HG03439 (cell line): ENCODE data around the gene CLDN15.
A peak's percentile ranks its signal among the peaks of the same experiment; 100 is the strongest.
"Not testable (repeated sequence)": the region's sequence is repeated elsewhere in the genome, so short reads cannot be mapped to it uniquely, and the experiment has no call there.

Source experiments
- ATAC-seq: cut with Tn5 transposase; IDR thresholded peaks from one replicate; pipeline ENCODE4 v1.9.1; 2021; ENCODE audit warnings: mild to moderate bottlenecking, moderate library complexity; ENCODE audit not compliant: unreplicated experiment

The CLDN15 gene

GRCh38 chr7:101223528-101223927 lies 14.1 kb downstream of the CLDN15 start:
- ATAC-seq, result no peak

GRCh38 chr7:101222275-101222830 lies 15.2 kb downstream of the CLDN15 start:
- no peak for ATAC-seq

- ATAC-seq, result no peak
Observed at GRCh38 chr7:101220295-101220694, 17.3 kb downstream of the CLDN15 start.

- peak; percentile 15 for ATAC-seq
Observed at GRCh38 chr7:101218236-101219125, 19.1 kb downstream of the CLDN15 start.

GRCh38 chr7:101217388-101218235 lies 20.0 kb downstream of the CLDN15 start, which contains the start of the genes PLOD3 and ZNHIT1:
PLOD3 (minus strand) TSS chr7:101217581; CDS start chr7:101217274, 307 bp downstream.
ZNHIT1 (plus strand) TSS chr7:101218165; CDS start chr7:101218196, 31 bp downstream.
- peak; percentile 71 for ATAC-seq

- no peak for ATAC-seq
Observed at GRCh38 chr7:101216860-101217387, 20.7 kb downstream of the CLDN15 start.

- no peak for ATAC-seq
Observed at GRCh38 chr7:101216001-101216859, 21.4 kb downstream of the CLDN15 start.

- no peak for ATAC-seq
Observed at GRCh38 chr7:101212014-101212413, 25.6 kb downstream of the CLDN15 start.

- ATAC-seq, result no peak
Observed at GRCh38 chr7:101211501-101211900, 26.1 kb downstream of the CLDN15 start.

GRCh38 chr7:101210143-101210542 lies 27.5 kb downstream of the CLDN15 start:
- ATAC-seq, result no peak

GRCh38 chr7:101208794-101209193 lies 28.8 kb downstream of the CLDN15 start:
- ATAC-seq, result no peak

- ATAC-seq, result no peak
Observed at GRCh38 chr7:101207459-101207858, 30.1 kb downstream of the CLDN15 start.

GRCh38 chr7:101206665-101207042 lies 30.9 kb downstream of the CLDN15 start:
- ATAC-seq, result no peak

- no peak for ATAC-seq
Observed at GRCh38 chr7:101205901-101206664, 31.5 kb downstream of the CLDN15 start.

GRCh38 chr7:101203740-101204738 lies 33.6 kb downstream of the CLDN15 start:
- ATAC-seq, result not testable (repeated sequence)

- ATAC-seq, result no peak
Observed at GRCh38 chr7:101202603-101202918, 35.0 kb downstream of the CLDN15 start.

- ATAC-seq, result no peak
Observed at GRCh38 chr7:101201695-101202602, 35.7 kb downstream of the CLDN15 start.
